ENCODE data around the gene ASPHD2.

DNA sequence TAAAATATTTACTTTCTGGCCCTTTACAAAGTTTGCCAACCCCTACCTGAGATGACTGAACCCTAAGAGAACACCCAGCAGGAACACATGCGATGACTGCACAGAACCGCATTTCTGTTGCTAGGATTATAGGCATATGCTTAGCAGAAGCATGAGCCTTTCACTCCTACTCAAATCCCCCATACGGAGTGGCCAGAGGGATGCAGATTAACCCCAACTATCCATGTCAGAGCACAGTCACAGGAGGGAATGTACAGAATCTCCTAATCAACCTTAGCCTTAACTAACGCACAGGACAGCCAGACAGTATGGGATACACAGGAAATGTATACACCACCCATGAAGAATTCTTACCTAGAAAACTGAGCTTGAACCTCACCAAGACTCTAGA is 48.3 kb downstream of the ASPHD2 start:
- TF ChIP-seq, protein P1, sequence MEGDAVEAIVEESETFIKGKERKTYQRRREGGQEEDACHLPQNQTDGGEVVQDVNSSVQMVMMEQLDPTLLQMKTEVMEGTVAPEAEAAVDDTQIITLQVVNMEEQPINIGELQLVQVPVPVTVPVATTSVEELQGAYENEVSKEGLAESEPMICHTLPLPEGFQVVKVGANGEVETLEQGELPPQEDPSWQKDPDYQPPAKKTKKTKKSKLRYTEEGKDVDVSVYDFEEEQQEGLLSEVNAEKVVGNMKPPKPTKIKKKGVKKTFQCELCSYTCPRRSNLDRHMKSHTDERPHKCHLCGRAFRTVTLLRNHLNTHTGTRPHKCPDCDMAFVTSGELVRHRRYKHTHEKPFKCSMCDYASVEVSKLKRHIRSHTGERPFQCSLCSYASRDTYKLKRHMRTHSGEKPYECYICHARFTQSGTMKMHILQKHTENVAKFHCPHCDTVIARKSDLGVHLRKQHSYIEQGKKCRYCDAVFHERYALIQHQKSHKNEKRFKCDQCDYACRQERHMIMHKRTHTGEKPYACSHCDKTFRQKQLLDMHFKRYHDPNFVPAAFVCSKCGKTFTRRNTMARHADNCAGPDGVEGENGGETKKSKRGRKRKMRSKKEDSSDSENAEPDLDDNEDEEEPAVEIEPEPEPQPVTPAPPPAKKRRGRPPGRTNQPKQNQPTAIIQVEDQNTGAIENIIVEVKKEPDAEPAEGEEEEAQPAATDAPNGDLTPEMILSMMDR (IDR thresholded peaks at IDR 0.05) = no peak
- TF ChIP-seq POLR2A (IDR thresholded peaks at IDR 0.05) (no peak), EP300 (IDR thresholded peaks at IDR 0.05) (no peak)

Data from tibial nerve (tissue), 4 donors.